ENCODE results near the gene CERS1.

The CERS1 gene

GRCh38 chr19:18830488-18830887 is 65.5 kb downstream of the CERS1 start:
- no peaks in the 10 kb centered on the region for H3F3A ChIP-seq (ENCODE audit: insufficient read depth, low read length)
- no peak overlapping the region for H3K4me2 ChIP-seq (ENCODE audit: low read length)
- H3K9me3 ChIP-seq (ENCODE audit: low read length), result peaks cover 3% of the 10 kb centered on the region; the same call in 1 of the 2 replicates
- peaks cover 32% of the 10 kb centered on the region for H3K79me2 ChIP-seq (ENCODE audit: insufficient read depth, low read length)
- peaks cover 4% of the 10 kb centered on the region; the same call in 1 of the 2 replicates for H4K20me1 ChIP-seq (ENCODE audit: insufficient read depth, low read length)
- peaks cover 3% of the 10 kb centered on the region; the same call in 1 of the 2 replicates for H3K27me3 ChIP-seq (ENCODE audit: insufficient read depth, low read length)
- H3K4me3 ChIP-seq (ENCODE audit: low read depth, low read length, poor library complexity, severe bottlenecking), result no peak overlapping the region
- no peak overlapping the region for H3K9ac ChIP-seq (ENCODE audit: low read length)
- no peak overlapping the region for H2AFZ ChIP-seq (ENCODE audit: low read length)
- no peak for TF ChIP-seq EZH2 (IDR thresholded peaks at IDR 0.05; ENCODE audit: borderline replicate concordance, low read length)
- H3K36me3 ChIP-seq (ENCODE audit: insufficient read depth, low read length), result peaks cover 31% of the 10 kb centered on the region
- H3K4me1 ChIP-seq (ENCODE audit: insufficient read depth, low read length, severe bottlenecking), result peaks cover 24% of the 10 kb centered on the region
- no peak overlapping the region for H3K27ac ChIP-seq (ENCODE audit: low read depth, low read length, poor library complexity, severe bottlenecking)
- H3K9me2 ChIP-seq (ENCODE audit: low read depth, low read length), result no peaks in the 10 kb centered on the region

DNA sequence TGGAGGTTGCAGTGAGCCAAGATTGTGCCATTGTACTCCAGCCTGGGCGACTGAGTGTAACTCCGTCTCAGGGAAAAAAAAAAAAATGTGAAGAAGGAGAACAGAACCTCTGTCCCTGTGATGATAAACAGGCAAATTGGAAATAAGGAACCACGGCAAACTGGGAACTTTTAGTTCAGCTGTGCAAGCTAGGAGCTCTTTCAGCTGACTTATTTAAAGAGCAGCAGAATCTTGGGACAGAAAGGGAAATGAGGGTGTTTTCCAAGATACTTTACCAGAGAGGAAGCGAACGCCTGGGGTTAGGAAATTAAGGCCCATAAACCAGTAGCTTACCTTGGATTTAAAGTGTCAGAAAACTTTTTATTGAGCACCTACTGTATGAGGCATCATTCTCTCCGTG is 67.2 kb downstream of the CERS1 start:
- Histone ChIP-seq H3K9ac (ENCODE audit: low read length) (no peak overlapping the region), H4K20me1 (ENCODE audit: insufficient read depth, low read length) (peaks cover 3% of the 10 kb centered on the region; the same call in 1 of the 2 replicates), H3K9me2 (ENCODE audit: low read depth, low read length) (no peaks in the 10 kb centered on the region), H3K4me1 (ENCODE audit: insufficient read depth, low read length, severe bottlenecking) (peaks cover 9% of the 10 kb centered on the region), H3K27ac (ENCODE audit: low read depth, low read length, poor library complexity, severe bottlenecking) (no peak overlapping the region), H3F3A (ENCODE audit: insufficient read depth, low read length) (no peaks in the 10 kb centered on the region), H3K4me3 (ENCODE audit: low read depth, low read length, poor library complexity, severe bottlenecking) (no peak overlapping the region), H3K27me3 (ENCODE audit: insufficient read depth, low read length) (peaks cover 6% of the 10 kb centered on the region; the same call in 1 of the 2 replicates), H3K9me3 (ENCODE audit: low read length) (peaks cover 3% of the 10 kb centered on the region; the same call in 1 of the 2 replicates), H3K79me2 (ENCODE audit: insufficient read depth, low read length) (peaks cover 15% of the 10 kb centered on the region), H2AFZ (ENCODE audit: low read length) (no peak overlapping the region), H3K36me3 (ENCODE audit: insufficient read depth, low read length) (peaks cover 14% of the 10 kb centered on the region), H3K4me2 (ENCODE audit: low read length) (no peak overlapping the region)
- no peak for TF ChIP-seq CTCF (IDR thresholded peaks at IDR 0.05; ENCODE audit: low read length)
- no peak for TF ChIP-seq EZH2 (IDR thresholded peaks at IDR 0.05; ENCODE audit: borderline replicate concordance, low read length)

All from OCI-LY1 (cell line).